ENCODE data around the gene ERICH6.

ERICH6 gene

GRCh38 chr3:150613709-150614480 lies 89.8 kb downstream of the ERICH6 start:
- DNase-seq (ENCODE audit: low read depth in 2 of 2), result no peak

- DNase-seq (ENCODE audit: low read depth in 2 of 2), result no peak
Measured at GRCh38 chr3:150613034-150613433, 90.7 kb downstream of the ERICH6 start.

GRCh38 chr3:150612494-150612893 lies 91.2 kb downstream of the ERICH6 start:
- no peak for DNase-seq (ENCODE audit: low read depth in 2 of 2)

- DNase-seq (ENCODE audit: low read depth in 2 of 2), result no peak
Measured at GRCh38 chr3:150611666-150612065, 92.1 kb downstream of the ERICH6 start.

- no peak for DNase-seq (ENCODE audit: low read depth in 2 of 2)
Measured at GRCh38 chr3:150610785-150611184, 92.9 kb downstream of the ERICH6 start.

- no peak for DNase-seq (ENCODE audit: low read depth in 2 of 2)
Measured at GRCh38 chr3:150609988-150610387, 93.7 kb downstream of the ERICH6 start.

All from stimulated activated CD4-positive, alpha-beta T cell treated with anti-CD3 and anti-CD28 coated beads, Interleukin-1b, Interleukin-23, amount 100 ng/mL, for 1 hour (primary cell).